CD4-positive, alpha-beta T cell treated with Interleukin-21 for 1 hour (primary cell): ENCODE measurements around the gene FNTB.
"Not testable (repeated sequence)": the region's sequence is repeated elsewhere in the genome, so short reads cannot be mapped to it uniquely, and the experiment has no call there.

Experiments
- DNase-seq: peaks from one replicate; pipeline ENCODE4 v3.0.0-alpha.2; 2020

The FNTB gene

DNA sequence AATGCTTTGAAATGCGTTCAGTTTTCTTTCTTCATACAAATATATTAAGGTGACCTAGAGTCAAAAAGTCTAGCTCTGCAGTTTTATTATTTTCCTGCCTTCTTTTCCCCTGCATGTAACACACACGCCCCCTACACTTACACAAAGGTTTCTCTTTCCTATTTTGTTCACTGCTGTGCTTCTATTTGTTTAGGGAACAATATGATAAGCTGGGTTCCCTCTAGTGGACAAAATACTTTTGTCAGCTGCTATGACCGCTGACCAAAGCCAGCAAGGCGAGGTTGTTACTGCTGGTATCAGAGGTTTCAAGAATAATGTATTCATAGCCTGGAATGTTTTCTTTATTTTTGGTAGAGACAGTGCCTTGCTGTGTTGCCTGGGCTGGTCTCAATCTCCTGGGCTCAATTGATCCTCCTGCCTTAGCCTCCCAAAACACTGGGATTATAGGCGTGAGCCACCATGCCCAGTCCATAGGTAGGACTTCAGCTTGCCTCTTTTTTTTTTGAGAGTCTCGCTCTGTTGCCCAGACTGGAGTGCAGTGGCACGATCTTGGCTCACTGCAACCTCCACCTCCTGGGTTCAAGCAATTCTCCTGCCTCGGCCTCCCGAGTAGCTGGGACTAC, 33.4 kb downstream of the FNTB start:
- DNase-seq: peak; percentile 32

DNA sequence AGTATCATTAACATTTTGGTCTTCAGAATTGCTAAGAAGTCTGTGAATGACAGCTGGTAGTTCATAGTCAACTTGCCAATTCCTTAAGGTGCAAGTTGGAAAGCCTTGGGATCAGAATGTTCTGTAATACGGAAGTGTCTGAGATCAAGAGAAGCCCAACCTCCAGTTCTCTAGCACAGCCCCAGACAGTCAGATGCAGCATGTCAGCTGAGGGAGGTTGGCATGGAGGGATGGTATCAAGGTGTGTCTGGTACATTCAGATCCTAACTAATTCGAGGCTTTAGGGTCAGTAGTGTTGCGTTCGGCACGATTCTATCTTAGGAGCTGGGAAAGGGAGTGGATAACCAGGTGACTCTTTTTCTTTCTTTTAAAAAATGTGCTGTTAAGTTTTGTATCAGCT, 38.3 kb downstream of the FNTB start:
- no peak for DNase-seq

DNA sequence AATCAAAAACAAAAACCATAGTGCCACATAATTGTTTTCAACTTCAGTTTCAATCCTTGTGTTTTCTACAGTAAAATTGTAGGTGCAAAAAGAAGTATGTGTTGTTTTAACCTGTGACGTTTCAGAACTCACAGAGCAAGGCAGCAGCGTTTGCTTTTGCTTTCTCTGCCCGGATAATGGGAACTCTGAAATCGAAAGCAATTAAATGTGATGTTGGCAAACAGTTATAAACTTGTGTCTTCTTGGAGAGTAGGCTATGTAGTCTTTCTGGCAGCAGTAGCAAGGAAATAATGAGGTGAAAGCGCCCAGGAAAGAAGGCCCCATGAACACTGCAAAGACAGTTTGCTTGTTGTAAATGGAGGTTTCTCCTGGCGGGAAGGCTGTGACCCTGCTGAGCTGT, 39.1 kb downstream of the FNTB start:
- DNase-seq: no peak

DNA sequence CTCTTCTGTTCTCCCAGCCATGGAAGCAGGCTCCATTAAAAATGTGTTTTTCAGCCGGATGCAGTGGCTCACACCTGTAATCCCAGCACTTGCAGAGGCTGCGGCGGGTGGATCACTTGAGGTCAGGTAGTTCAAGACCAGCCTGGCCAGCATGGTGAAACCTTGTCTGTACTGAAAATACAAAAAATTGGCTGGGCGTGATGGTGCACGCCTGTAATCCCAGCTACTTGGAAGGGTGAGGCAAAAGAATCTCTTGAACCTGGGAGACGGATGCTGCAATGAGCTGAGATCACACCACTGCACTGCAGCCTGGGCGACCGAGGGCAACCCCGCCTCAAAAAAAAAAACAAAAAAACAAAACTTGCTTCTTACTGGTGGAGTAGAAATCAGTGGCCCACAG, 39.8 kb downstream of the FNTB start:
- no peak for DNase-seq

DNA sequence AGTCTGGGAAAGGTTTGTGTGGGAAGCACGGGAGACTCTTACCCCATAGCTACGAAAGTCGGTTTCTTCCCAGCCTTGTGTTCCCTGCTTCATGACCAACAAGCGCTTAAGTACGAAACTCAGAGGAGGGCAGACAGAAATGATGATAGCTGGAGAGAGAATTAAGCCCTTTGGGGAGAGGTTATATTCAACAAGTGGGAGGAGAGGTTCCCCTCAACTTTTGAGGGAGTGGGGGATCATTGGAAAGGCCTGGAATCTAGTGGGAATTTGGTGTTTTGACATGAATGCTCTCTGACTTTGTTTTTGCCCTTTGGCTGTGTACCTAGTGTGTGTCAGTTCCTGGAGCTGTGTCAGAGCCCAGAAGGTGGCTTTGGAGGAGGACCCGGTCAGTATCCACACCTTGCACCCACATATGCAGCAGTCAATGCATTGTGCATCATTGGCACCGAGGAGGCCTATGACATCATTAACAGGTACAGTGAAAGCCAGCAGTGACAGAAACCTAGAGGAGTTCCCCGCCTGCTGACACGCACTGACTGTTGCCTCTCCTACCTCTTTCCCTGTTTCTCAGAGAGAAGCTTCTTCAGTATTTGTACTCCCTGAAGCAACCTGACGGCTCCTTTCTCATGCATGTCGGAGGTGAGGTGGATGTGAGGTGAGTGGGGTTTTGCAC, 40.6 kb downstream of the FNTB start:
- DNase-seq: no peak

DNA sequence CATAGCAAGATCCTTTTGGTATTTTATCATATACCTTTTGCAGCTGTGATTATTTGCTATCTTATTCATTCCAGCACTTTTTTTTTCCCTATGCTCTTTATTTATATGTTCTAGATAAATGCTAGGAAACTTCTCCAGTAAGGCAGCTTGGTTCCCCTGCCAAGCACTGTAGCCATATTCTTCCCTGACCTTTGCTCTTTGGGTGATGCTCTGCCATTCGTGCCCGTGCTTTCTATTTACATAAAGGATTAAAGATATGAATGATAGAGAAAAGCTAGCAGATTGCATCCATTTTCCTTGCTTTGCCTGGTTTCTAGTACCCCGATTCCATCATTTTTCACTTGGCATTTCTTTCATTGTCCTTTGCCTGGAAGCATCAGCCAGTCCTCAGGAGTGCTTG, 42.2 kb downstream of the FNTB start:
- DNase-seq: no peak

DNA sequence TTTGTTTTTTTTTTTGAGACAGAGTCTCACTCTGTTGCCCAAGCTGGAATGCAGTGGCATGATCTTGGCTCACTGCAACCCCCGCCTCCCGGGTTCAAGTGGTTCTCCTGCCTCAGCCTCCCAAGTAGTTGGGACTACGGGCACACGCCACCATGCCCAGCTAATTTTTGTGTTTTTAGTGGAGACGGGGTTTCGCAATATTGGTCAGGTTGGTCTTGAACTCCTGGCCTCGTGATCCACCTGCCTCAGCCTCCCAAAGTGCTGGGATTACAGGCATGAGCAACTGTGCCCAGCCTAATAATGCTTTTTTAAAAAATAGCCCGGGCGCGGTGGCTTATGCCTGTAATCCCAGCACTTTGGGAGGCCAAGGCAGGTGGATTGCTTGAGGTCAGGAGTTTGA, 44.6 kb downstream of the FNTB start:
- DNase-seq: not testable (repeated sequence)

DNA sequence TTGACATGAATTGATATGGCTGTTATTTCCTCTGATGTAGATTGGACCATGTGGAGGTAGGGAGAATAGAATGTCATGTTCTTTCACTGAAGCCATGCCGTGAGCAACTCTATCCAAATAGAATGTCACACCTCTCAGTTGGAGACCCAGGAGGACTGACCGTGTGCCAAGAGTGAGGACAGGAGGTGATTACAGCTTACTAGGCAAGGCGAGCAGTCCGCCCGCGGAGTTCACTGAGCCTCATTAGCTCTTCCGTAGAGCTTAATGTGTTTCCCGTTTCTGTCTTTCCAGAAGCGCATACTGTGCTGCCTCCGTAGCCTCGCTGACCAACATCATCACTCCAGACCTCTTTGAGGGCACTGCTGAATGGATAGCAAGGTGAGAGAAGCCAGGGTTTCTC, 45.6 kb downstream of the FNTB start:
- no peak for DNase-seq

DNA sequence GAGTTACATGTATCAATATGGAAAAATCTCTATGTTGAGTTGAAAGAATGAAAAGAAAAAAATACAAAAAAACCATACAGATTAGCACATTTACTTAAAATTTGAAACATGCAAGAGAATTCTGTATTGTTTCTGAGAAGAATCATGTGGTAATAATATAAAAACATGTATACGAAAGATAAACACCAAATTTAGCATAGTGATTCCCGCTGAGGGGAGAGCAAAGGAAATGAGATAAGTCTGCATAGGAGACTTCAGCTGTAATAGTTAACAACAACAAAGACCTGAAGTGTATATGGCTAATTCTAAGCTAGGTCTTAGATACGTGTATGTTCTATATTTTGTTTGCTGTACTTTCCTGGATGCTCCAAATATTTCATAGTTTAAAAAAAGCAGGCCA, 46.5 kb downstream of the FNTB start:
- DNase-seq: no peak

DNA sequence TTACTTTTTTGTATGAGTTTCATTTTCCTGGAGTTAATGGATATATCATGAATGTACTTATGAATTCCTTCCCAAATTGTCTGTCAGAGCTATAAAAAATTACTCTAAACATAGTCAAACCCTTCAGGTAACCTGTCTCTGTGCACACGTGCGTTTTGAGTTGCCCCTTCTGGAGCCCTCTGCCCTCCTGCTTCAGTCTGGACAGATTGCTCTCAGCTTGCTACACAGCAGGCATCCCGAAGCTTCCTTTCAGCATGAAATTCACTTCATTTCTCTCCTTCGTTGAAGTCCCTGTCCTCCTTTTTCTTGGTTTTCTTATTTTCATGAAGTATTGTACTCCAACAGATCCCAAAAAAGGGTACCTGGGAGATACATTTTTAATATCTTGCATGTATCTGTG, 47.3 kb downstream of the FNTB start:
- DNase-seq: no peak

DNA sequence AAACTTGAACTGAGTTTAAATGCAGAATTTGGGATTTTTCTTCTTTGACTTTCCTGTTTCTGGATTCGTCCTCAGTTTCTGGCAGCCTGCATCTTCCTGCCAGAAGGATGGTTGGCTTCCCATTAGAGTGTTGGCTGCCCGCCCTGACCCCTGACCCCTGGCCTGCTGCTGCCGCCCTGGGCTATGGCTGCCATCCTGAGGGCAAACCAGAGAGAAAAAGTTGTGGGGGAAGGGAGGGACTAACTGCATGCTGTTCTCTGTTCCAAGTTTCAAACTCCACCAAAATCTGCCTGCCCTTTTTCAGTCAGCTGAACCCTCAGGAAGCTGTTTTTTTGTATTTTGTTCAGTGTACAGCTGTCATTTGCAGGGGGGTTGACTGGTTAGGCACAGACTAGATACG, 48.4 kb downstream of the FNTB start:
- no peak for DNase-seq

DNA sequence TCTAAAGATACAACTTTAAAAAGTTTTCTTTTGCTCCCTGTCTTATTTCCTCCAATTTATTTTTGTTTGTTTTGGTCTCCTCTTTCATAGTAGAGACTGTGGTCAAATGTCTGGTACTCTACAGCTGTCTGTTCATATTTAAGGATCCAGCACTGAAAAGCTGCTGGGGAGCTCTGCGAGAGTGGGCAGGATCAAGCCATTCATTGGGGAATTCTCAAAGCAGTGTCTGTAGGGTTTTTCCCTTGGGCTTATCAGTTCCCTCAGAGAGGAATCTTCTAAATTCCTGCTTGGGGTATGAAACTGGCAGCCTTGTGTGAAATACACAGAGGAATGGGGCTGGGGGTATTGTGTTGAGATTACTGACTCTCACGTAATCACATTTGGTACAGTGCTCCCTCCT, 52.3 kb downstream of the FNTB start:
- no peak for DNase-seq

DNA sequence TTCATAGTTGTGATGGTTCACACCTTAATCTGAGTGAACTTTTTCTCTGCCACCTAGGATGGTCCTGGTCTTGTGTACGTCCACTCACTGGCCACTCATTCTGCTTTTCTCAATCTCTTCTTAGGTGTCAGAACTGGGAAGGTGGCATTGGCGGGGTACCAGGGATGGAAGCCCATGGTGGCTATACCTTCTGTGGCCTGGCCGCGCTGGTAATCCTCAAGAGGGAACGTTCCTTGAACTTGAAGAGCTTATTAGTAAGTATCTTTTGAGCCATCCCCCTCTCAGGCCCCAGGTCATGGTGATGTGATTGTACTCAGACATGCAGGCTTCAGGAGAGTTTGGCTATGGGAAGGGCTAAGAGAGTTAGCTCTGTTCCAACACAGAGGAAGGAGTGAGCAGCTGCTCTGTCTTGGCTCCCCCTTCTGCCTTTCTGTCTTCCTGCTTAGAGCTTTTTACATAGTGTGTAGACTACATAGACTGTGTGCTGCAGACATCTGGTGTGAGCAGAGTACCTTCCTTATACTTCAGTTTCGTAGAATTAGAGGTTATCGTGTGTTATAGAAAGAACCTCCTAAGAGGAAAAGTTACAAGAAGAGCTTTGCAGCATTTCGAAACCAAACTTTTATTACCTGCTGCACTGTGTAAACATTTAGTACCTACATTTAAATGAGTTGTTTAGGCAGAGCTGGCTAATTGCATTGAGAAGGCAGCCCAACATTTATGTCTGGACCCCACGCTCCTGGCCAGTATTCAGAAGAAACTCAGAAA, 54.2 kb downstream of the FNTB start:
- DNase-seq: no peak

DNA sequence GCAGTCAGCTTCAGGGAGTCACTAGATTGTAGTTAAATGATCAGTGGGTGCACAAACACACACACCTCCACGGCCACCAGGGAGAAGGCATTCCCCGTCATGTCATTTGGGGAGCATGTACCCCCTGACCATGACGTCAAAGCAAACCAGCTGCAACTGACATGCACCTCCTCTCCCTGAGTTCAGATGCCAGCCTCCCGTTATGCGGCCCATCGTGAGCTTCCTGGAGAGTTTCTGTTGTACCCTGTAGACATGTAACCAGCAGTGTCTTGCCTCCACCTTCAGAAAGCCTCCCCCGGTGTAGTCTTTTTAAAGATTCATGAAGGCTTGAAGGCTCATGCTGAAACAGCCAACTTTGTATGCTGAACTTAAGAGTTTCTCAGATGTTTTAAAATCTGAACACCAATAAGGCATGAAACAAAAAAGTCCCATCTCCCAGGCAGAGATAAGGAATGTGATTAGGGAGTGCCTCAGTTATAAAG, 54.8 kb downstream of the FNTB start:
- DNase-seq: no peak

DNA sequence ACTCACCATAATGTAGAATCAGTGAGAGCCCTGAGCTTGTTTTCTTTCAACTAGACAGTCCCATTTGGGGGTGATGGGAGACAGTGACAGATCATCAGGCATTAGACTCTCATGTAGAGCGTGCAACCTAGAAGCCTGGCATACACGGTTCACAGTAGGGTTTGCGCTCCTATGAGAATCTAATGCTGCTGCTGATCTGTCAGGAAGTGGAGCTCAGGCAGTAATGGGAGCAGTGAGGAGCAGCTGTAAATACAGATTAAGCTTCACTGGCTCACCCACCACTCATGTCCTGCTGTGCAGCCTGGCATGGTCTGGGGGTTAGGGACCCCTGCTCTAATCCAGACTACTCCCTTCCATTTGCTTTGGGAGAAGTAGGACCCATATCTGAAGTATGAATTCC, 55.6 kb downstream of the FNTB start:
- no peak for DNase-seq

DNA sequence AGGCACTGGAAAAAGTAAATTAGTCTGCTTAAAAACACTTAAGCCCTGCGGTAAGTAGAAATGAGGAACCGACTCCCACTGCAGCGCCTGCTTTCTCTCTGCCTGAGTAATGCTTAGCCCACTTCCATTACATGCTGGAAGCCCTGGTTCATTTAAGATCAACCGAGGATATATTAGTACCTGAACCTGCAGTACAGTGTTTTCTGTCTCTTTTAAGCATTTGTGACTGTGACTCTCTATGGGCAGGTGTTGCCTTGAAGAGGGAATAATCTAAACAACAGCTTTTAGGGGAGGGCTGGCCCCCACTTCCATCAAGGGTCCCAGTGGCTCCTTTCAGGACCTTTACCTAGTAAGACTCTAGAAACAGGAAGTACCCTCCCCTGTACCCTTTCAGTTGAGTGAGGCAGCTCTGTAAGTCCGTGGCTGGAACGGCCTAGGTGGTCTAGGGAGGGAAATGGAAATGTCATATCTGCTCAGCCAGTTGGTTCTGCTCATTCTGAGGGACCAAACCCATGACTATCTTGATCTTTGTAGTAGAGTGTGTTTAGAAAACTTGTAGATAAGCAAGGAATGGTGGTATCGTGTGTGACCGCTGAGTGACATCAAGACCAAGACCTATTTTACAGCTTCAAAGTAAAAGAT, 56.2 kb downstream of the FNTB start:
- DNase-seq: peak; percentile 6

DNA sequence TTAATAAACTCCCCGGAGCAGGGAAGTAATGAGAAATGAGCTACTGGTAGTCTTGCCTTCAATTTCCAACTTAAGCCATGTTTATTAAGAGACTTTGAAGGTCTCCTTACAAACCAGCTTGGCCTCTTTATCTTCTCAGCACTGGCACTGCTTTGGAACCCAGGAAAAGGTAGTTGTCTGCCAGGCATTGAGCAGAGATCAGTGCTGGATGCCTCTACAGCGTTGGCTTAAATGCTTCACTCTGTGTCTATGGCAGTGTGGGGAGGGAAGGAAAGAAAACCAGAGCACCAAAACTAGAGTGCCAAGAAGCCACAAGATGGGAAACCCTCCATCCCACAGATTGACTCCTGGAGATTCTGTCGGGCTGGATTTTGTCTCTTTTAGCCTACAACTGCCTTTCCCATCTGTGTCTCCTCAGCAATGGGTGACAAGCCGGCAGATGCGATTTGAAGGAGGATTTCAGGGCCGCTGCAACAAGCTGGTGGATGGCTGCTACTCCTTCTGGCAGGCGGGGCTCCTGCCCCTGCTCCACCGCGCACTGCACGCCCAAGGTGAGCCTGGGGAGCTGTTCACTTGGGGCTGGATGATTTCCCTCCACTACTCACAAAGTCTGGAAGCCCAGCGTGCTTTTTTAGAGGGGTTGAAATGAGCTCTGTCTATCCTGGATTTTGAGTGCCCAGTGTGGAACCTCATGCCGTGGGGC, 57.3 kb downstream of the FNTB start:
- no peak for DNase-seq

DNA sequence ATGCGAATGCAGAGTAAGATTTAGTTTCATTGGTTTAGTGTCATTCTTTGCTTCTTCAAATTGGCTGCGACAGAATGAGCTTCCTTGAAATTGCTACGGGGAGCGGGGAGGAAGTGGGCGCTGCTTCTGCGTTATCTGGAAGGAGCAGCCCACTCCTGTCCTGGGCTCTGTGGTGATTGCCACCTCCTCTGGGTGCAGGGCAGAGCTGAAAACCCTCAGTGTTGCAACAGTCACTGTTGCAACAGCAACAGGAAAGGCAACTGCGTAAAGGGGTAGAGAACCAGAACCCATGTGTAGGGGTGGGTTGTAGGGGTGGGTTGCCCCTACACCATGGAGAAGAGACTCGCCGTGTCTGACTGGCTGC, 57.9 kb downstream of the FNTB start:
- DNase-seq: no peak

DNA sequence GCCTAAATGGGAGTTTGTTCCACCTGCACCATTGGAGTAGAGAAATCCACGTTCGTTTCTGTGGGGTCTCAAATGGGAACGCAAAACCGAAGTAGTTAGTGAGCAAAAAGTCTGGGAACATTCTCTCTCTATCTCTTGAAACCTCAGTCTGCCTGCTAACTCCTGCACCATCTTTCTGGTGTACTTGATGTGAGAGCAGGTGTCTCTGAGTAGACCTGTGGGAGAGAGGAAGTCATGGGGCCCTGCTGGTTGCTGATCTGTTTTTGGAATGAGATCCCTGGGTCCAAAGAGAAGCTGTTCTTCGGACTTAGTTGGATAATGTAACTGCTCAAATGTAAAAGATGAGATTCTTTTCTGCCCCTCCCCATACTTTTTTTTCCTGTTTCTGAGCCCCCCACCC, 58.3 kb downstream of the FNTB start:
- no peak for DNase-seq

DNA sequence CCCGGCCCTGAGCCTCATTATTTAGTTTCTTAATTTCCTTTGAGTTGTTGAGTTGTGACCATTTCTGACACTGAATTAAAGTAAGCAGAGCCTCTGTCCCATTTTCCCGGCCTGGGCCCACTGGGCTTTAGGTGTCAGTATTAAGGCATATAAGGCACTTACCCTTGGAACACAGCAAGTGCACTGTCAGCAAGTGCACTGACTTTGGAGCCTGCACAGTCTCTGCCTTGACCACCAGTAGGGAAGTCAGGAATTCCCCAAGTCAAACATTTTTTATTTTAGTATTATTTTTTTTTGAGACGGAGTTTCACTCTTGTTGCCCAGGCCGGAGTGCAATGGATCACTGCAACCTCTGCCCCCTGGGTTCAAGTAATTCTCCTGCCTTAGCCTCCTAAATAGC, 59.0 kb downstream of the FNTB start:
- DNase-seq: no peak

DNA sequence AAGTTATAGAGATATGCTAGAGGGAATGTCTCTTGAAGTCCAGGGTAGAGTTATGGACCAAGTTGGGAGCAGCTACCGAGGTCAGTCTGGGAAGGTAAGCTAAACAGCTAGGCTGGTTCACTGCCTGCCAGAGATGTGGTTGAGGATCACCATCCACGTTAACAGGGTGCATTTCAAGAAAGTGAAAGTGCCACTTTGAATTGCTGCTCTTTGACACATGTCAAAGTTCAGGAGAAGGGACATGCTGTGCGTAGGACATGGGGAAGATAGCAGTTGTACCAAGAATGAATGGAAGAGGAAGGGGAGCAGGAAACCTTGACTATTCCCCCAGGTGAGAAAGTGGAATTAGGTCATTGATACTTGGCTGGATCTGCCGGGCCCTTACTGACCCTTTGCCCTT, 66.1 kb downstream of the FNTB start:
- DNase-seq: no peak

DNA sequence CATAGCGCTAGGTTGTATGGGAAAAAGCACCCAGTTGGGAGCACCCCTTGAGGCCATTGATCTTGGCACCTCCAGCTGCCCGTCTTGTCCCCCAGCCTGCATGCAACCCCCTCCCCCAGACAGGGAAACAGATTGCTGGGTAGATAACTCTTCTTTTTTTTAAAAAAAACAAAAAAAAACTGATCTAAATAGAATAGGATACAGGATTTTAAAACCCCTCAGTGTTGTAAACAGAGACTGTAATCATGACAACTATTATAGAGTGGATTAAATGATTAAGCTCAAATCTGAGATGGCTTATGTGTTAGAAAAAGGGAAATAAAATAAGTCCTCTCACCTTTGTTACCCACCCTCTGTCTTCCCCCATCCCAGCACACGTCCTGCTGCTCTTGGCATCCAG, 66.8 kb downstream of the FNTB start:
- DNase-seq: no peak

DNA sequence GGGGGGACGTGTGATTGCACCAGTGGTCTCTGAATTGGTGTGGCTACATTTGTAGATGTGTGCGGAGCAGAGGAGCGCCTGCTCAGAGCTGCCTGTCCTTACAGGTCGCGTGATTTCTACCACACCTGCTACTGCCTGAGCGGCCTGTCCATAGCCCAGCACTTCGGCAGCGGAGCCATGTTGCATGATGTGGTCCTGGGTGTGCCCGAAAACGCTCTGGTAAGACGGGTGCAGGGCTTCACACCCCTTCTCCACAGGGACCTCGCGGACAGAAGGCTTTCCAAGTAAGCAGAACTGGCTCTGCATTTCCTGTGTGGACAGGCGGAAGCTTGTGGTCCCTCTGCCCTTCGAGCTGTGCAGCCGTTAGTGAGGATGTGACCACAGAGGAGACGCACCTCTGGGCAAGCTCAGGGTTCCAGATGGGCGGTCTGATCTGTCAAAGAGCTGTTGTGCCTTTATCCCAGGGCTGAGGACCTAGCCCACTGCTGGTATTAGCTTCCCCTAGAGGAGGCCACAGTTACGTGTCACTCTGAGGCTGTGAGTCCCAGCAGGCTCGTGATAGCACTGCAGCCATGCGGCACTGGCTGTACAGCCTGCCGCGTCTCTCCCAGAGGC, 67.9 kb downstream of the FNTB start:
- no peak for DNase-seq
